GM18517 (cell line): ENCODE data around the gene SZT2.
"Not testable (repeated sequence)": the region's sequence is repeated elsewhere in the genome, so short reads cannot be mapped to it uniquely, and the experiment has no call there.

Experiments
- ATAC-seq: cut with Tn5 transposase; IDR thresholded peaks from one replicate; pipeline ENCODE4 v1.9.1; 2021; ENCODE audit warnings: mild to moderate bottlenecking, moderate library complexity; ENCODE audit not compliant: unreplicated experiment

The SZT2 gene

DNA sequence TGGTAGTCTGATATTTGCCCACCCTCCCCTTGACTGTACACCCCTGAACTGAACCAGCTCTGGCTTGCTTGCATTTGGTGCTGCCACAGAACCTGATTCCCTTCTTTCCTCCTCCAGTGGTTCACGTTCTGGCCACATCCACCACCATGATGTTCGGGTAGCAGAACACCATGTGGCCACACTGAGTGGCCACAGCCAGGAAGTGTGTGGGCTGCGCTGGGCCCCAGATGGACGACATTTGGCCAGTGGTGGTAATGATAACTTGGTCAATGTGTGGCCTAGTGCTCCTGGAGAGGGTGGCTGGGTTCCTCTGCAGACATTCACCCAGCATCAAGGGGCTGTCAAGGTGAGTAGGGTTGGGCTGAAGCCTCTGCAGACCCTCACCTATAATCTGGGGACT, 29.1 kb upstream of the SZT2 start:
- no peak for ATAC-seq

DNA sequence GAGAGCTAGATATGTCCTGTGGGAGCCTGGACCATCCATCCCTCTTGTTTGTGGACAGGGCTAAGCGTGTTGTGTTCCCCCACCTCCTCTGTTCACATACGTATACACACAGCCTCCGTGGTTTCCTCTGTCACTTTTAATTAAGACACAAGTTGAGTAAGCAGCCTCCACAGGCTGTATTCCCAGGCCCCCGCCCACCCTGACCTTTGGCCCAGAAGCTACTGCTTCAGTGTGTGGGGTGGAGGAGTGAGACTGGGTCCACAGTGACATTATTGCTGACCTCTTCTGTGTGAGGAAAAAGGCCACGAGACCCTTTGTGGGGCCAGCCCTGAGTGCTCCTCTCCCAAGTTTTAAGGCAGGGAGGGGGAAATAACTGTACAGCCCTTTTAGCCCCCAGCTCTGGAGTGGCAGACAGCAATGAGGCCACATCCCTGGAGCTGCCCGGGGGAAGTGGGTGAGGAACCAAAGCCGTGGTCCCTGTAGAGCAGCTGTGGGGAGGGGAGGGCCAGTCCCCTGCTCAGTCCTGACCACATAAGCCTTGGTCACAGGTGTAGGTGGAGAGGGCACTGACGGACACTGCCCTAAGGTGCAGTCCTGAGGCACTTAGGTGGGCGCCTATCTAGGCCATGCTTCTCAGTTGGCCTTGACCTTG, 26.3 kb upstream of the SZT2 start:
- no peak for ATAC-seq

DNA sequence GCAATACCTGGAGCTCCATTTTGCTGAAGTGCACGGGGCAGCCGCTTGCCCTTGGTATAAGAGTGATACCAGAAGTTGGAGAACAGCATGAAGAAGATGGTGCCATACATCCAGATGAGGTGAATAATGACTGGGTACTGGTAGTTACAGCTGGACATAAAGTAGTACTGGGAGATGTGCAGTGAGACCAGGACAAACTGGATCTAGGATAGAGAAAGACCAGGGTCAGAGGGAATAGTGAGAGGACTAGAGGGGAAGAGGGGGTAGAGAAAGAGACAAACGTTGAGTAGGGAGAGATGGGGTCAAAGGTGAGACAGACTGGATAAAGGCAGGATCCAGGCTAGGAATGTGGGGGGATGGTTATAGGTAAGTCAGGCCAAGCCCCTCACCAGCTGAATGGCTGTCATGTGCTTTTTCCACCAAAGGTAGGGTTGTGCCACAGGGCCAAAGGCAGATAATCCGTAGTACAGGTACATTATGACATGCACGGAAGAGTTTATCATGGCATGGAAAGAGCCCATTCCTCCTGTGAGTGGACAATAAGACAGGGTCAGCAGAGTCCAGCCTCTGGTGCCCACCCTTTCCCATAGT, 25.7 kb upstream of the SZT2 start:
- ATAC-seq, result no peak

DNA sequence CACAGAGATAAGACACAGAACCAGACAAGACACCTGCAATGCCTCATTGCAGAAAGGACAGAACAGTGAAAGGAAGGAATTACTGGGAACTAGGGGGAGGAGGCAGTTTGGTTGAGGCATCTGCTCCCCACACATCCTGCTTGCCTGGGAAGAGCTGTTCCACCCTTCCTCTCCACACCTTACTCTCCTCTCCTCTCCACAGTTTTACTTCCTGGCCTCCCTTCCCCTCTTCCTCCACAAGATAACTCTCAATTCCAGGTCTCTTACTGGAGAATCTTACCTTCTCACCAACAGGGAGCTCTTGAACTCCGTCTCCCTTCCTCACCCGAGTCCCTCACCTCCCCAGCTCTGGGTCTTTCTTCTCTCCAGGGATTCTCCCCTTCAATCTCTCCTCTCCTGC, 24.0 kb upstream of the SZT2 start:
- no peak for ATAC-seq

DNA sequence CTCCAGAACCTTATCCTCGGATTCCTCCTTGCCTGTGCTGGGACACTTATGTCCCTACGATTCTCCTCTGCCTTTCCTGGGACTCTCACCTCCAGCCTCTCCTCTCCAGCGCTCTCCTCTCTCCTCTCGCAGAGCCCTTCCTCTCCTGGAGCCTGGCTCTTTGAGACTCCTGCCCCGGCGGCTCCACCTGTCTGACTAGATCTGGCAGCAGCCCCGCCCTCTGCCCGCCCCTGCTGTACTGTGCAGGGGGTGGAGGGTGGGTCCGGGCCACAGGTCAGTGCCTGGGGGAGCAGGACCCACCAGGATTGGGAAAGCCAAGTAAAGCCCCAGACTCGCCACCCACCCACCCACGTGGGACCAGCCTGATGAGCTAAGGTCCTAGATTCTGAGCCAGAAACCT, 23.5 kb upstream of the SZT2 start:
- ATAC-seq, result no peak

DNA sequence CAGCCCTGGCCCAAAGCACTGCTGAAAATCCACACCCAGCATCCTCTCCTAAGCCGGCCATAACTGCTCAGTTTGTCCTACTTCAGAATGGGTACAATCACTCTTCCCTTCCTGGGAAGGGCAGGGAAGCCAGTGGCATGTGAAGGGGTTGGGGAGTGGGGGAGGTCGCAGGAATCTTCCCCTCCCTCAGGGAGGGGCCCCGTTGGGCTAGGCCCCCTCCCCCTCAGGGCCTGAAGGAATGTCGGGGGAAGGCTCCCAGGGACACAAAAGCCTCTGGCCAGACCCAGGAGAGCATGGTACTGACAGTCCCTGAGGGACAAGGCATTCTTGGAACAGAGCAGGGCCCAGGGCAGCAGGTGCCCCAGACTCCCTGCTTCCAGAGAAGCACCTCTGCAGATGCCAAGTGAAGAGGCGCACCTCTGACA, 23.1 kb upstream of the SZT2 start:
- no peak for ATAC-seq

DNA sequence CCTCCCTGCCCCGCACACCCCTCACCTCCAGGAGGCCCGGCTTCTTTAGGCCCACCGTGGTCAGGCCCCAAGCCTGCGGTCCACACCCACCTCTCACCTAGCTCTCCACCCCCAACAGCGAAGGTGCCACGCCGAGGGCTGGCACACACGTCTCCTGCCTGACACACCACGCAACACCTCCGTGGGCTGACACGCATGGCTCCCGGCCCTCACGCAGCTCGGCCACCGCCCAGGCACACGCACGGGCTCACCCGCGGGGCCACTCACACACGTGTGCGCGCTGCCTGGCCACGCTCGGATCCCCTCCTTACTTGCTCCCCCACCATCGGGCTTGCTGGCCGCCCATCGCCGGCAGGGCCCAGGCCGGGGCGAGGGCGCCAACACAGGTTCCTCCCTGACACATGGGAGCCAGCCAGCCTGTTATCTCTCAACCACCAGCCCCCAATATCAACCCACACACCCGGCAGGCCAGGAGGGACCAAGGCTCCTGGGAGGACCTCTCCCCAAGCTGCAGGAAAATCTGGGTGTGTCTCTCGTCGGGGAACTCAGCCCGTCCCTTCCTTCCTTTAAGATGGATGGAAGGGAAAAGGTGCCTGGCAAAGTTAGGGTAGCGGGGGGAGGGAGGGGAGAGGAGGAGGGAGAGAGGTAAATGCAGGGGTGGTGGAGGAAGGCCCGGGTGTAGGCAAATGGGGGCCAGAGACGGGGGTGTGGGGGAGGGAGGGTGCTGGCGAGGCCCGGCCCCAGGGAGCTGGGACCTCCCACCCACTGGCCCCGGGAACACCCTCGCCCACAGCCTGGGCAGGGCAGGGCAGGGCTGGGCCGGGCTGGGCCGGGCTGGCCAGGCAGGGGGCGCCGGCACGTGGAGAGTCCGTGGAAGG, 22.4 kb upstream of the SZT2 start:
- peak; percentile 40 for ATAC-seq

DNA sequence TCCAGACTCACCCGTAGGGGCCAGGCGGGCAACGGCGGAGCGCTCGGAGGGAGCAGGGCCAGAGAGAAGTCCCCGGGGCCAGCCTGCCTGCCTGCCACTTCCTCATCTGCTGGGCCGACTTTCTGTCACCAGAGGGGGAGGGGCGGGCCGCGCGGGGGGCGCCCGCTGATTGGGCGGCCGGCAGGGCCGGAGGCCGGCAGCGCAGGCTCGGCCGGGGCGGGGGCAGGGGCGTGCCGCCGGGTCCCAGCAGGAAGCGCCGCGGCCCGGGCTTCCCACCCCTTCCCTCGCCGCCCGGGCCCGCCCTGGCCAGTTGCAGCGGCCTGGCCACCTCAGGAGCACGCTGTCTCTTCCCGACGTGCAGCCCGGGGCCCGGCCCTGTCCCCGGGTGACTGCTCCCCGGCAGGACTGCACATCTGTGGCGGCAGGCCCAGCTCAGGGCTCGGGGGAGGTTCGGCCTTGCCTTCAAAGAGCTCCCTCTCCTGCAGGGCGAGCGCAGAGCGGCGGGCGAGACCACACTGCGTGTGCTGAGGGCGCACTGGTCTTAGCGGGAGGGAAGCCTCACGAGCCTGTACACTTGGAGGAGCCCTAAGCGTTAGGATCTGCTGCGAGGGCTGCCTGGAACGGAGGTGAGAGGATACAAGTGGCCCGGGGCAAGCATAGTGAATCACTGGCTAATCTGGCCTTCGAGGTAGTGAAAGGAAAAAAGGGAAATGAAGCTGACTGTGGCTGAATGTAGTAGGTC, 21.6 kb upstream of the SZT2 start, which contains the start of gene ELOVL1:
Gene ELOVL1 (minus strand): TSS at position 108 of the 742 bp plus-strand sequence. CDS start 2,402 bp downstream, outside the sequence.
- peak; percentile 66 for ATAC-seq

DNA sequence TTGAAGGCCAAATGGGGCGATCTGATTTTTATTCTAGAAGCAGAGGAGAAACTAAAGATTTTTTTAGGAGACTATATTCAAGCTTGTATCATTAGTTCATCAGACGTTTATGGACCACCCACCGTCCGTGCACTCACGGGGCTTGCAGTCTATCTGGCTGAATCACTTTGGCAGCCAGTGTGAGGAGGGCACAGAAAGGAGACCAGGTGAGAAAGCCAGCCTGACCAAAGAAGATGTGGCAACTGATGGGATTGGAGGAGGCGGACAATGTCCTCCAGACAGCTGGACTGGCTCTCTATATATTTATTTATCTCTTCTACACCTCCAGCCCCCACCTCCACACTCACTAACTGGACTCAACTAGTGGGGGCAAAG, 21.1 kb upstream of the SZT2 start:
- peak; percentile 2 for ATAC-seq

DNA sequence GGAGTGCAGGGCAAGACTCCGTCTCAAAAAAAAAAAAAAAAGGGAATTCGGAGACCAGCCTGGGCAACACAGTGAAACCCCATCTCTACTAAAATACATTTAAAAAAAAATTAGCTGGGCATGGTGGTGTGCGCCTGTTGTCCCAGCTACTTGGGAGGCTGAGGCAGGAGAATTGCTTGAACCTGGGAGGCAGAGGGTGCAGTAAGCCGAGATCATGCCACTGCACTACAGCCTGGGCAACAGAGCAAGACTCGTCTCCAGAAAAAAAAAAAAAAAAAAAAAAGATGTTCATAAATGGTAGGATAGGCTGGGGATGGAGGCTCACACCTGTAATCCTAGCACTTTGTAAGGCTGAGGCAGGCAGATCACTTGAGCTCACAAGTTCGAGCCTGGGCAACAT, 19.9 kb upstream of the SZT2 start:
- not testable (repeated sequence) for ATAC-seq

DNA sequence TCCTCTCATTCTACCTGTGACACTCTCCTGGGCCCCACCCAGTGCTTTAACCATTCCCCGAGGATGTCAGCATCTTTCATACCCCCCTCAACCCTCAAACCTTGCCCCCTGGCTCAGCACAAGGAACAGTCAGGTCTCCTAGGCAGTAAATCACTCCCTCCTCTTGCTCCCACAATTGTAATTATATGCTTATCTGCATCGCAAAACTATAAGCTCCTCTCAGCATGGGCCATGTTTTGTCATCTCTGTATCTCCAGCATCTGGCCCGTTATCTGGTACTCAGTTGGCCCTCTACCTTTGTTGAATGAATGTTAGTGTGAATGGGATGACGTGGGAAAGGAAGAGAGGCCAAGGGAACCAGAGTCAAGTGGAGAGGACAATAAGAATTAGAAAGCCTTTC, 19.1 kb upstream of the SZT2 start:
- no peak for ATAC-seq

DNA sequence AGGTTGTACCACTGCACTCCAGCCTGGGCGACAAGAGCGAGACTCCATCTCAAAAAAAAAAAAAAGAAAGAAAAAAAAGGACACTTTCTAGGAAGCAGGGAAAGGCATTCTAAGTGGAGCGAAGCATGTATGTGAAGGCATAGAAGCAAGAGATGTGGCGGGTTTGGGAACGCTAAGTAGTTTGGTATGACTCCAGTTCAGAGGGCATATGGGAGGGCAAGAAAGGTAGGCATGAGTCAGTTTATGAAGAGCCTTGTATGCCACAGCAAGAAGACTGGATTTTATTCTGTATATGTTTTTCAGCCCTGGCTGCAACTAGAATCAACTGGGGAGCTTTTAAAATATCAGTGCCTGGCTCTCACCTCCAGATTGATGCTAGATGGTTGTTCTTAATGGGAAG, 17.5 kb upstream of the SZT2 start:
- no peak for ATAC-seq

DNA sequence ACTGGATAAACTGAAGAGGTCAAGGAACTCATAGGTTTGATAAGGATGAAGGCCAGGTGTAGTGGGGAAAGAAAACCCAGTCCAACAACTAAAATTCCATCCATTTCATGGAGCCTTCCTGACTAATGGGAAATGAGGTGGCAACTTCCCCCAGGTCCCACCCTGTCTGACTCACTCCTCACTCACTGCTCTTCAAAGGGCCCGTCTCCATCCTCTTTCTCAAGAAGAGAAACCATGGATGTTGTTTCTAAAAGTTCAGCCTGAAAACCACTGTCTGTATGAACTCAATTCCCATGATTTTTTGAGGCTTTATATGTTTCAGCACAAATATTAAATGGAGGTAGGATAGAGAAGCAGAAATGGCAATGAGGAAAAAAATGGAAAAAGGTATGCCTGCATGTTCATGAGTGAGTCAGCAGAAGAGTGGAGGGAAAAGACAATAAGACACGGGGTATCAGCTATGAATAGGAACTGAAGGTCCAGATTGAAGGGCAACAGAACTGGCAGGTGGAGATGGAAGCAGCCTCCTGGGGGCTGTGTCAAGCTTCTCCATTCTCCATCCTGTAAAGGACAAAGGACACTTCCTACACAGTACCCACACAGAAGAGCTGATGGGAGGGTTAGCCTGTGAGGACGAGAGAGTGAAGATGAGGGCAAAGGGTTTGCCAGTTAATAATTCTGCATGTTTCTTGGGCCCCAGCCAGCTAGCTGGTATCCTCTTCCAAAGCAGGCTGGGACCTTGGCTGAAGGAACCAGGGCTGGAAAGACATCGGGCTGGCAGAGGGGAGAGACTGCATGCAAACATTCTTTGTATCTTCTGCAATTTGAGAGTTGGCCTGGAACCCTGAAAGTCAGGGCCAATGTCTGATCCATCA, 16.4 kb upstream of the SZT2 start:
- no peak for ATAC-seq

DNA sequence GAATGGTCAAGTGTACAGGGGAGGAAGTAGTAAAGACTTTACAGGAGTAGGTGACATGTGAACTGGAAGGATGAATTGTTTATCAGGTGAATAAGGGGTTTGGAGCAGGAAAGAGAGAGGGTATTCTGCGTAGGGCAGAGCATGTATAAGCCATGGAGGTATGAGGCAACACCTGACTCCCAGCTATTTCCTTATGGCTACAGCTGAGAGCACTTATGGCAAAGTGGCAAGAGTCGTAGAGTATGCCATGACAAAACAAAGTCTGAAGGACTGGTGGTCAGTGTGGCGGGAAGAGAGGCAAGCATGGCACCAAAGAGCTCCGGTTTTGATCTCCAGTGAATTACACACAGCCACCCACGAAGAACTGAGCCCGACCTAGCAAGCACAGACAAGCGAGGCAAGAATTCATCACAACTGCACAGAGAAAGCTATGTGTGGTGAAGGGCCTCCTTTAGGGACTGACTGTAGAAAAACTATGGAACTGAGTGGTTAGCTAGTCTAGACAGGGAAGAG, 12.9 kb upstream of the SZT2 start:
- ATAC-seq, result no peak

DNA sequence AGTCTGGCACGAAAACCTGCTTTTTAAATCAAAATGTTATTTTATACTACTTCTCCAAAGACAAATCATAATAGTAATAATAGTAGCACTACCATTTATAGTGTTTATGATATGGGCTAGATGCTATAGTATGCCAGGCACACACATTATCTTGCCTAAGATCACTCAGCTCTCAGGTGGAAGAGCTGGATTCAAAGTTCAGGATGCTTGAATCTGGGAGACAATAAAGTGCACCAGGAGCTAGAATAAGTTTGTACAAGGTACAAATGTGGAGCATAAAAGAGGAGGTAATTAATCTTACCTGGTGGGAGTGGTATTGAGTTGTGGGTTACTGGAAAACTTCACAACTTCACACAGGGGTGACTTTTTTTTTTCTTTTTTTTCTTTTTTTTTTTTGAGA, 11.9 kb upstream of the SZT2 start:
- no peak for ATAC-seq

DNA sequence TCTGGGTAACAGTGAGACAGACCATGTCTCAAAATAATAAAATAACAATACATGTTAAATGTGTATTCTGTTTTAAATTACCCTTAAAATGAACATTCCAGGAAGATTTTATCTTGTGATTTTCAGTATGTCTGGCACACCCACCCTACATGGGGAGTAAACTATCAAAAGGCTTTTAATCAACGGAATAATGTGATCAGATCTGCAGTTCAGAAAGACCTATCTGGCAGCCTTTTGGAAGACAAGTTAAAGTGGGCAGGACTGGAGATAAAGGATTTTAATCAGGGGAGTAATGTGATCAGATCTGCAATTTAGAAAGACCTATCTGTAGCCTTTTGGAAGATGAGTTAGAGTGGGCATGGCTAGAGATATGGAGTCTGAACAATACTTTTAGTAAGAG, 10.2 kb upstream of the SZT2 start:
- no peak for ATAC-seq

DNA sequence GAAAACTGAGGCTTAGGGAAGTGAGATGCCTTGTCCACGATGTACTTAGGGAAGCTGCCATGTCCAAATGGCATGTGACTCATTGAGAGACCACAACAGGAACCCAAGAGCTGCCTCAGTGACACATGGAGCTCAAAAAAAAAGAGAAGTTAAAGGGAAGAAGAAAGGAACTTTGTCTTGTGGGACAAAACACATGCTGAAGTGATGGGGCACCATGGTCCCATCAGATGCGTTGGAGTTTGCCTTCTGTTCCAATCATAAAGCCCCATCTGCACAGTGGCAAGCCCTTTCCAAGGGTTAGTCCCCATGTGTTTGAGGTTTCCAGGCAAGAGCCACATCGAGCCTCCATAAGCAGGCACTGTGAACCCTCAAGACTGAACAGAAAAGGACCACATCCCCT, 8.1 kb upstream of the SZT2 start:
- ATAC-seq, result no peak

DNA sequence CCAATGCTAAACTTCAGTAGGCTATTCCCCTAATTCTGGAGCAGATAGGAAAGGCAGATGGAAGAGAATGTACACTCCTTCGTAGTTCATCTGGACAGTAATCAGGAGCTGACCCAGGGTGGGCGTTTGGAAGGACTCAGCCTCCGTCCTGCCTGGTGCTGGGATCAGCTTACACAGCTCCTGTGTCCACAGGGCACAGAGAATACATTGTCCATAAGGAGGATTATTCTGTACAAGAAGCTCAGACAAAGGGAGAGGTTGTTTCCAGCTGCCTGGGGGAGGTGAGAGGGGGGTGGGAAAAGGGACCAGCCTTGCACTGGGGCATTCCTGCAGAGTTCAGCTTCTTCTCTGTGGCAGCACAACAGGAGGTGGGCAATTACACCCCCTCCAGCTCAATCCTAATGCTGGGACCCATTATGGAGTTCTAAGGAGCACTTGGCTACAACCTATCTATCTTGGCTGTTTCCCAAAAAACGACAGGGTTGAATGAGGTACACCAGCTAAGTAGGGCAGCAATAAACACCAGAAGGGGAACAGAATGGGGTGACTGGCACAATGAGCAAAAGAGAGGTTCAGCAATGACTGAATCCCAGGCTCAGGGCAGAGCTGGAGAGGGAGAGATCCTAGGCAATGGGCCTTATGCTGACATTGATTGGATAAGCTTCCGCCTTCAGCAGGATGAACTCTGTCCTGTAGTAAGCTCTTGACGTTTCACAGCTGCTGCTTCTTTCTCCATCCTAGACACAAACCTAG, 7.5 kb upstream of the SZT2 start:
- ATAC-seq, result no peak

DNA sequence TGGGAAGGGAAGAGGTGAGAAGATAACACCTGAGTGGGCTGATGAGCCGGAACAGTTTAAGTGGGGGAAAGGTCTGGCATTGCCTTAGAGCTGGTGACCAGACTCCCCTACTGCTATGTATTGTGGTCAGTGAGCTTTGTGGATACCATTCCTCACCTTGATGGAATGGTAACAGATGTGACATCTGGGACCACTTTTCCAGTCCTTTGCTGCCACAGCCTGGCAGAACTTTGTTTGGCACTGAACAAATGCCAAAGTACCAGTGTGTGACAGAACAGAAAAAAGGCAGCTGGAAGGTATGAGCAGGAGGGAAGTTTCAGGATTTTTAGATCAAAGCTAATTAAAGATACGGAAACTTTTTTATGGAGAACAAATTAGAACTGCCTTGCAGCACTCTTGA, 6.2 kb upstream of the SZT2 start:
- ATAC-seq, result no peak
